Thyroid gland (tissue), 4 donors: ENCODE results near the gene KCP.

ENCODE experiments used
- CTCF ChIP-seq, 6 experiments: fragments of 200-600 bp in 3 of 6; fragments of 450-650 bp in 3 of 6; sonication (generic) in 3 of 6; IDR thresholded peaks; one replicate each; pipeline ENCODE4 v1.5.1; 2016 to 2019; ENCODE audit warnings: antibody characterized with exemption in 6 of 6, mild to moderate bottlenecking in 2 of 6, inconsistent platforms in 1 of 6, moderate library complexity in 1 of 6
- POLR2A ChIP-seq, 2 donors: fragments of 450-650 bp; IDR thresholded peaks; one replicate each; pipeline ENCODE4 v1.6.1; 2017; ENCODE audit warnings: antibody characterized with exemption in 2 of 2, mild to moderate bottlenecking in 2 of 2, moderate library complexity in 1 of 2

GRCh38 chr7:128838109-128838779 is 72.3 kb downstream of the KCP start:
- TF ChIP-seq POLR2A (IDR thresholded peaks at IDR 0.05) = no peak
- no peak for TF ChIP-seq CTCF (IDR thresholded peaks at IDR 0.05)
